Vein endothelial cell (primary cell): Measurements from ENCODE around the gene SHF. TPM values are rescaled to one million over a fixed set of nuclear protein-coding genes. Genes with fewer than 3 reads are reported as not detected.

Source experiments
- total RNA-seq: library from RNA; depleted of rRNA; stranded (reverse); fragments of >200 nt; gene quantifications from 2 replicates; pipeline ENCODE4 v1.2.3, GENCODE V29; 2012

Gene SHF, protein sequence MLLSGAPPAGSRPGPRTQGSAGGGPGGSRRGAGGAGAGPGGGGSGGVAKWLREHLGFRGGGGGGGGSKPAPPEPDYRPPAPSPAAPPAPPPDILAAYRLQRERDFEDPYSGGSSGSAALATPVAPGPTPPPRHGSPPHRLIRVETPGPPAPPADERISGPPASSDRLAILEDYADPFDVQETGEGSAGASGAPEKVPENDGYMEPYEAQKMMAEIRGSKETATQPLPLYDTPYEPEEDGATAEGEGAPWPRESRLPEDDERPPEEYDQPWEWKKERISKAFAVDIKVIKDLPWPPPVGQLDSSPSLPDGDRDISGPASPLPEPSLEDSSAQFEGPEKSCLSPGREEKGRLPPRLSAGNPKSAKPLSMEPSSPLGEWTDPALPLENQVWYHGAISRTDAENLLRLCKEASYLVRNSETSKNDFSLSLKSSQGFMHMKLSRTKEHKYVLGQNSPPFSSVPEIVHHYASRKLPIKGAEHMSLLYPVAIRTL
- 2.6 and 5.9 TPM in 2 replicates for total RNA-seq

DNA sequence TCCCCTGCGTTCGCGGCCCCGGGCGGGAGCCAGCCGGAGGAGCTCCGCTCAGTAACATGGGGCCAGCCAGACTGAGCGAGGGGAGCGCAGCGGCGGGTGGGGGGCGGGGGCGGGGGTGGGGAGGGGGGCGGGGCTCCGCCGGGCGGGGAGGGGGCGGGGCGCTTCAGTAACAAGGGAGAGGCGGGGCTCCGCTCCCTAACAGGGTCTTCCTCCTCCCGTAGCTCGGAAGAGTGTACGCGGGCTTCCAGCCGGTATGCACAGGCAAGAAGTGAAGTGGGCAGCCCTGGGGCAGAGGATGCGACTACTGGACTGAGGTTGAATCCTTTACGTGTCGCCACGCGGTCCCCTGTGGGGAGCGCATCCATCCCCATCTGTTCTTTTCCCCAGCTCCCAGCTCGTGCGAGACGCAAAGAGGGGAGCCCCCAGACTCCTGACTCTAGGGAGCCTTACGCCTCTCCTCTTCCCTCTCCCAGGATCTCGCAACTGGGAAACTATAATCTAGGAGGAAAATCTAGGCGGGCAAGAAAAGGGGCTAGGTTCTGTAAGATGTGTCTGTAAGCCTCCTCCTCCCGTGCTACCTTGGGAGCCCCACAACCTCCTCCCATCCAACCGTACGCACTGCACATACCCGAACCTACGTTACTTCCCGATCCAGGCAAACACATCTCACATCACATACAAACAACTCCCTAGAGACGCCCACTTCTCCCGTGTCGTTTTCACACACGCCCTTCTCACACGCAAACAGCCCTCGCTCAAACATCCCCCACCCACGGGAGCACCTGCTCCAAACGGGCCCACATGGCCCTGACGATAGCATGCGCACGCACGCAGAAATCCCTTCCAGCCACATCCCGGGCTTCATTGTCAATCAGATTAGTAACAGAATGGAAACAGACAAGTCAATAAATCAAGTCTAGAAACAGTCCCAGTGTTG is at the start of gene SHF:
SHF (minus strand) TSS at position 73 of the 937 bp plus-strand sequence; CDS start at position 58, 15 bp downstream.

DNA sequence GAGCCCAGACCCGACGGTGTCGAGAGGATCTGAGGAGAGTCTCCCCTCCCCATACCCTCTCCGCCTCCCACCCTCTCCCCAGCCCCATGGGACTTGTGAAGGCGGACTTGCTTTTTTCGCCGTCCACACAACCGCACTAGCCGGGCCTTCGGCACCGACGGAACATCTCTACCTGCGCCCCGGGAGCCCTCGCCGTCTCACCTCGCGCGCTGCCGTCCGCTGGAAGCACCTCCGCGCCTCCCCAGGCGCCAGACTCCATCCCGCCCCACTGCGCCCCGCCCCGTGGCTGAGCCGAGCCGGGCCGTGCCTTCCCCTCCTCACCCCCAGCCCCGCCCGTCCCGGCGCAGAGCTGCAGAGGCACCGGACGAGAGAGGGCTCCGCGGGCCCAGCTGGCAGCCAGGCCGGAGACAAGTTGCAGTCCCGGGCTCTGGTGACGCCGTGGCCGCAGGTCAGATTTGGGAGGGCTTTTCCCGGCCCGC is 58.1 kb downstream of the SHF start, which contains the start of the genes DUOX1 and DUOXA1:
DUOX1 (plus strand) TSS at position 344 of the 479 bp plus-strand sequence. CDS start 1,973 bp downstream, outside the sequence.
DUOXA1 (minus strand) TSS at position 229 of the 479 bp plus-strand sequence. CDS start 6,865 bp downstream, outside the sequence.

Other genes starting within 250 kb of the SHF start
- not detected in 2 replicates for gene TERB2, start 231.3 kb downstream of the SHF start, total RNA-seq
- 21.2 and 28.5 TPM in 2 replicates for gene SORD, start 164.8 kb downstream of the SHF start, total RNA-seq
- gene DUOX2, start 73.8 kb downstream of the SHF start, total RNA-seq = not detected in 2 replicates
- not detected in 2 replicates for gene DUOXA2, start 73.6 kb downstream of the SHF start, total RNA-seq
- gene DUOXA1, start 58.1 kb downstream of the SHF start, total RNA-seq = not detected in 2 replicates
- not detected in 2 replicates for gene DUOX1, start 58.0 kb downstream of the SHF start, total RNA-seq
- not detected in 2 replicates for gene SLC28A2, start 64.3 kb upstream of the SHF start, total RNA-seq
- 0.65 and 1.2 TPM in 2 replicates for gene GATM, start 190.6 kb upstream of the SHF start, total RNA-seq